H1 (cell line): ENCODE measurements around the gene MMP11. TPM values are rescaled to one million over a fixed set of nuclear protein-coding genes. Genes with fewer than 3 reads are reported as not detected.

Source experiments
- CTCF ChIA-PET: fragments of 300-600 bp; sonication (Branson Sonifier 250); formaldehyde crosslinking; loops from one replicate; lab custom pipeline; 2021; ENCODE audit not compliant: partially characterized antibody; lab: Charles Lee
- POLR2A ChIA-PET: fragments of 300-600 bp; sonication (Branson Sonifier 250); formaldehyde crosslinking; loops from one replicate; lab custom pipeline; 2021; ENCODE audit warnings: inconsistent platforms; ENCODE audit not compliant: partially characterized antibody; lab: Charles Lee
- DNase-seq, 2 experiments: peaks; one replicate each; pipeline versions ENCODE4 v3.0.0 to v3.0.0-alpha.2; 2010 to 2022; ENCODE audit warnings: low spot score in 2 of 2, low read depth in 1 of 2, mixed read lengths in 1 of 2
- FAIRE-seq: peaks from 2 replicates; lab custom pipeline; 2011; peaks lifted over from hg19 to GRCh38; lab: Jason Lieb, UNC
- H2AFZ ChIP-seq: 2 replicates; pipeline ENCODE4 v1.8.1; 2012; ENCODE audit warnings: low read length, inconsistent platforms
- H2AK5ac ChIP-seq: 2 replicates; pipeline ENCODE4 v1.6.1; 2013; ENCODE audit warnings: low read depth, low read length
- H2BK120ac ChIP-seq: replicated peaks from 2 replicates; pipeline ENCODE3; 2013; ENCODE audit warnings: low read depth, low read length, inconsistent platforms
- H2BK12ac ChIP-seq: 2 replicates; pipeline ENCODE4 v1.6.1; 2013; ENCODE audit warnings: low read depth, low read length
- H2BK15ac ChIP-seq: 2 replicates; pipeline ENCODE4 v1.6.1; 2013; ENCODE audit warnings: low read length
- H2BK20ac ChIP-seq: 2 replicates; pipeline ENCODE4 v1.6.1; 2013; ENCODE audit warnings: low read length
- H2BK5ac ChIP-seq: 2 replicates; pipeline ENCODE4 v1.6.1; 2013; ENCODE audit warnings: low read depth, low read length
- H3K14ac ChIP-seq: 2 replicates; pipeline ENCODE4 v1.6.1; 2013; ENCODE audit warnings: inconsistent platforms; ENCODE audit not compliant: insufficient read length
- H3K18ac ChIP-seq: 2 replicates; pipeline ENCODE4 v1.6.1; 2013; ENCODE audit warnings: low read length; ENCODE audit errors: extremely low read depth
- H3K23ac ChIP-seq: 2 replicates; pipeline ENCODE4 v1.6.1; 2013; ENCODE audit warnings: inconsistent platforms; ENCODE audit not compliant: insufficient read length
- H3K23me2 ChIP-seq: 2 replicates; pipeline ENCODE4 v1.6.1; 2013; ENCODE audit warnings: low read depth, low read length
- H3K27ac ChIP-seq: 2 replicates; pipeline ENCODE4 v1.6.1; 2011; ENCODE audit warnings: low read depth, low read length, inconsistent platforms
- H3K27me3 ChIP-seq, 4 experiments: replicated peaks in 1 of 4; 1 replicate in 1 of 4; 2 replicates in 3 of 4; pipeline versions ENCODE4 v1.6.1 to v1.8.1; 2011 to 2013; ENCODE audit warnings: low read length in 3 of 4, mild to moderate bottlenecking in 3 of 4, inconsistent platforms in 2 of 4, mixed read lengths in 2 of 4, moderate library complexity in 1 of 4; ENCODE audit not compliant: control insufficient read depth in 3 of 4, insufficient read depth in 3 of 4; ENCODE audit errors: extremely low read depth in 1 of 4
- H3K36me3 ChIP-seq, 4 experiments: 2 replicates each; pipeline versions ENCODE4 v1.6.1 to v1.8.1; 2011 to 2013; ENCODE audit warnings: mild to moderate bottlenecking in 4 of 4, low read length in 3 of 4, moderate library complexity in 2 of 4, control low read depth in 1 of 4, inconsistent platforms in 1 of 4; ENCODE audit not compliant: insufficient read depth in 4 of 4, control insufficient read depth in 2 of 4
- H3K4ac ChIP-seq: replicated peaks from 2 replicates; pipeline ENCODE3; 2013; ENCODE audit warnings: low read length, low read depth, mixed read lengths, inconsistent platforms; ENCODE audit not compliant: insufficient read length
- H3K4me1 ChIP-seq, 4 experiments: replicated peaks in 1 of 4; 1 replicate in 1 of 4; 2 replicates in 3 of 4; pipeline versions ENCODE4 v1.6.1 to v1.8.1; 2011 to 2013; ENCODE audit warnings: low read length in 3 of 4, inconsistent platforms in 2 of 4, mixed read lengths in 1 of 4; ENCODE audit not compliant: insufficient read depth in 4 of 4, control insufficient read depth in 3 of 4
- H3K4me2 ChIP-seq, 2 experiments: 2 replicates each; pipeline versions ENCODE4 v1.6.1 to v1.8.1; 2011 to 2013; ENCODE audit warnings: low read depth in 2 of 2, low read length in 2 of 2, control low read depth in 1 of 2, inconsistent platforms in 1 of 2, mild to moderate bottlenecking in 1 of 2; ENCODE audit not compliant: insufficient read depth in 1 of 2
- H3K4me3 ChIP-seq, 4 experiments: fragments of 200-600, 300-600 bp in 1 of 4; sonication (generic), shearing (Covaris generic), sonication (Bioruptor Twin) in 1 of 4; 2 replicates each; pipeline versions ENCODE4 v1.5.1 to v1.8.1; 2011 to 2016; ENCODE audit warnings: low read length in 4 of 4, low read depth in 3 of 4, control low read depth in 2 of 4, inconsistent platforms in 2 of 4, mild to moderate bottlenecking in 2 of 4, mixed read lengths in 1 of 4, moderate library complexity in 1 of 4; ENCODE audit not compliant: insufficient read depth in 2 of 4; ENCODE audit errors: extremely low read depth in 1 of 4
- H3K56ac ChIP-seq: replicated peaks from 2 replicates; pipeline ENCODE3; 2013; ENCODE audit warnings: low read depth, mild to moderate bottlenecking, mixed read lengths, low read length, inconsistent platforms; ENCODE audit not compliant: insufficient read length
- H3K79me1 ChIP-seq: 2 replicates; pipeline ENCODE4 v1.6.1; 2013; ENCODE audit warnings: low read depth, low read length, control low read depth
- H3K79me2 ChIP-seq, 2 experiments: 2 replicates each; pipeline versions ENCODE4 v1.6.1 to v1.8.1; 2012 to 2013; ENCODE audit warnings: low read length in 2 of 2, mild to moderate bottlenecking in 2 of 2, inconsistent platforms in 1 of 2; ENCODE audit not compliant: insufficient read depth in 2 of 2, control insufficient read depth in 1 of 2
- H3K9ac ChIP-seq, 4 experiments: replicated peaks in 1 of 4; 1 replicate in 1 of 4; 2 replicates in 3 of 4; pipeline versions ENCODE4 v1.6.1 to v1.8.1; 2011 to 2013; ENCODE audit warnings: low read depth in 3 of 4, low read length in 3 of 4, control low read depth in 2 of 4, mild to moderate bottlenecking in 2 of 4, moderate library complexity in 2 of 4, inconsistent platforms in 1 of 4; ENCODE audit errors: extremely low read depth in 1 of 4
- H3K9me3 ChIP-seq, 2 experiments: 2 replicates each; pipeline versions ENCODE4 v1.6.1 to v1.8.1; 2012 to 2013; ENCODE audit warnings: mild to moderate bottlenecking in 2 of 2, moderate library complexity in 2 of 2, control low read depth in 1 of 2, inconsistent platforms in 1 of 2, low read depth in 1 of 2, low read length in 1 of 2, mixed read lengths in 1 of 2; ENCODE audit not compliant: insufficient read depth in 2 of 2
- H4K20me1 ChIP-seq, 2 experiments: replicated peaks in 1 of 2; 2 replicates each; pipeline versions ENCODE3 to v1.8.1; 2011 to 2013; ENCODE audit warnings: inconsistent platforms in 2 of 2, low read length in 2 of 2, mild to moderate bottlenecking in 1 of 2; ENCODE audit not compliant: insufficient read depth in 2 of 2, control insufficient read depth in 1 of 2
- H4K5ac ChIP-seq: 2 replicates; pipeline ENCODE4 v1.6.1; 2013; ENCODE audit warnings: low read length, low read depth, mixed read lengths, inconsistent platforms; ENCODE audit not compliant: insufficient read length
- H4K8ac ChIP-seq: 2 replicates; pipeline ENCODE4 v1.8.0; 2013; ENCODE audit warnings: mild to moderate bottlenecking, moderate library complexity, low read length, inconsistent platforms; ENCODE audit not compliant: insufficient read depth; ENCODE audit errors: extremely low read depth
- H4K91ac ChIP-seq: replicated peaks from 2 replicates; pipeline ENCODE3; 2013; ENCODE audit warnings: low read length, mixed read lengths, inconsistent platforms; ENCODE audit not compliant: insufficient read length
- BACH1 ChIP-seq: IDR thresholded peaks from 2 replicates; pipeline ENCODE4 v1.6.1; 2012; ENCODE audit warnings: low read length, improper control_type of control experiment
- EGR1 ChIP-seq: IDR thresholded peaks from 2 replicates; pipeline ENCODE4 v1.6.1; 2011; ENCODE audit warnings: low read depth, low read length, borderline replicate concordance
- FOSL1 ChIP-seq: IDR thresholded peaks from 2 replicates; pipeline ENCODE4 v1.6.1; 2011; ENCODE audit warnings: mild to moderate bottlenecking, low read depth, low read length, moderate library complexity; ENCODE audit not compliant: insufficient read depth
- GABPA ChIP-seq: IDR thresholded peaks from 2 replicates; pipeline ENCODE4 v1.6.1; 2011; ENCODE audit warnings: mild to moderate bottlenecking, low read length, moderate library complexity, borderline replicate concordance; ENCODE audit not compliant: insufficient read depth
- NRF1 ChIP-seq: IDR thresholded peaks from 2 replicates; pipeline ENCODE4 v1.6.1; 2011; ENCODE audit warnings: mild to moderate bottlenecking, low read depth, low read length, improper control_type of control experiment
- POLR2A ChIP-seq, 2 experiments: IDR thresholded peaks; 1 replicate in 1 of 2; 2 replicates in 1 of 2; pipeline ENCODE4 v1.6.1; 2011; ENCODE audit warnings: low read depth in 2 of 2, low read length in 2 of 2, mild to moderate bottlenecking in 2 of 2; ENCODE audit errors: control extremely low read depth in 1 of 2
- SIX5 ChIP-seq: IDR thresholded peaks from 2 replicates; pipeline ENCODE4 v1.6.1; 2011; ENCODE audit warnings: mild to moderate bottlenecking, low read depth, low read length
- TBP ChIP-seq: IDR thresholded peaks from 2 replicates; pipeline ENCODE4 v1.6.1; 2011; ENCODE audit warnings: low read depth, low read length, improper control_type of control experiment
- YY1 ChIP-seq: IDR thresholded peaks from 2 replicates; pipeline ENCODE4 v1.6.1; 2011; ENCODE audit warnings: low read depth, mild to moderate bottlenecking, low read length
- WGBS, 2 experiments: shearing (Covaris generic) in 1 of 2; methylation state at CpG; one replicate each; pipeline versions ENCODE4 v1.1.6 to v1.1.7; 2013 to 2015; ENCODE audit warnings: low lambda C conversion rate in 2 of 2, mixed read lengths in 2 of 2, inconsistent platforms in 1 of 2, low coverage in 1 of 2, missing lambda C conversion rate in 1 of 2; ENCODE audit not compliant: insufficient replicate concordance in 2 of 2, insufficient coverage in 1 of 2, insufficient read length in 1 of 2; ENCODE audit errors: extremely low coverage in 1 of 2, missing lambda C conversion rate in 1 of 2; 5-methylcytosine and 5-hydroxymethylcytosine counted together
- polyA plus RNA-seq, 7 experiments: library from polyadenylated mRNA; depleted of rRNA in 3 of 7; stranded (reverse) in 5 of 7; unstranded in 2 of 7; fragments of >200 nt in 5 of 7; fragments of 200-250 nt in 2 of 7; gene quantifications; 1 replicate in 5 of 7; 2 replicates in 1 of 7; 4 replicates in 1 of 7; pipeline versions ENCODE4 v1.2.1 to v1.2.3, GENCODE V29; 2011 to 2013; ENCODE audit warnings: missing spikeins in 2 of 7, mixed read lengths in 2 of 7
- total RNA-seq: library from RNA; stranded (reverse); fragmentation: NEBNext Ultra II Directional; extraction: Animal tissue kit (Norgen Biotek cat#: 25700); gene quantifications from 2 replicates; pipeline ENCODE4 v1.2.1, GENCODE V29; 2021
- TF ChIP-seq, protein P1 (sequence below): IDR thresholded peaks from 2 replicates; pipeline ENCODE4 v1.6.1; 2012; ENCODE audit warnings: inconsistent platforms
- TF ChIP-seq, protein P2 (sequence below): IDR thresholded peaks from 2 replicates; pipeline ENCODE4 v1.6.1; 2011; ENCODE audit warnings: low read length, improper control_type of control experiment

MMP11 gene
- total and polyA plus RNA-seq, 2 of the 8 experiments (the other 6 are each of a cell fraction or from before 2014, with no cell fraction given), result 10.2 to 18.3 TPM

DNA sequence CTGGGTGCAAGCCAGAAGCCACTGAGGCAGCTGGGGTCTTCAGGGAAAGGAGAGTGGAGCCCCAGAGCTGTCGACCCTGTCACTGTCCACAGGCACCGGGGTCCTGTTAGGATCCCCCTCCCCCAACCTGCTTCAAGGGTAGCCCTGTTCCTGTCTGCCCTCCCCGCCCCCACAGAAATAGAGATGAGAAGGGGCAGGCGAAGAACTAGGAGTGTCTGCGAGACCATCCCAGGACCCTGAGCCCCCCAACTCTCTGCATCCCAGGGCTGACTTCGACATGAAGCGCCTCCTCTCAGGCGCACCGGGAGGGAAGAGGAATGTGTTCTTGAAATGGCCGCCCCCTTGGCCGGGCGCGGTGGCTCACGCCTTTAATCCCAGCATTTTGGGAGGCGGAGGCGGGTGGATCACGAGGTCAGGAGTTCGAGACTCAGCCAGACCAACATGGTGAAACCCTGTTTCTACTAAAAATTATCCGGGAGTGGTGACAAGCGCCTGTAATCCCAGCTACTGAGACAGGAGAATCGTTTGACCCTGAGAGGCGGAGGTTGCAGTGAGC is 21.1 kb upstream of the MMP11 start:
- Histone ChIP-seq H3K4ac (no peak overlapping the region), H3K27me3 (no peaks in the 10 kb centered on the region), H3K56ac (peak overlapping the region; percentile 86), H3K9me3 (no peaks in the 10 kb centered on the region), H2BK5ac (peak overlapping the region; percentile 87), H3K14ac (no peak overlapping the region), H3K4me1 (peaks cover 0 to 6% (median 2%) of the 10 kb centered on the region in 4 experiments; a peak in 3 of 7 replicates), H3K9ac (peak overlapping the region; percentile 71 to 78 (median 73)), H3K4me3 (peak overlapping the region; percentile 56 to 78 (median 74)), H4K5ac (peak overlapping the region; percentile 98), H3K36me3 (no peaks in the 10 kb centered on the region), H2BK15ac (peak overlapping the region; percentile 97; the same call in 1 of the 2 replicates), H3K27ac (peak overlapping the region; percentile 78), H2BK120ac (no peak overlapping the region), H2AK5ac (no peak overlapping the region), H2BK12ac (0 out of 2 replicates have a peak overlapping the region, but pooled peaks have one; percentile 60), H2AFZ (no peak overlapping the region; the same call in 1 of the 2 replicates), H3K23ac (no peak overlapping the region), H4K8ac (peak overlapping the region; percentile 99), H3K79me2 (no peaks in the 10 kb centered on the region), H2BK20ac (no peak overlapping the region), H4K20me1 (no peaks in the 10 kb centered on the region), H3K79me1 (no peaks in the 10 kb centered on the region), H4K91ac (peak overlapping the region; percentile 98), H3K18ac (peak overlapping the region; percentile 87), H3K23me2 (peaks cover 11% of the 10 kb centered on the region; the same call in 1 of the 2 replicates), H3K4me2 (peak overlapping the region; percentile 74)
- no peak for FAIRE-seq
- ChIA-PET CTCF (interaction anchor here (2.2 kb wide), 1 partner anchor 17 kb away, joined by 6 read pairs; no protein-coding TSS in a partner anchor), POLR2A (interaction anchor here (0.9 to 2.3 kb wide), 5 partner anchors 12 to 106 kb away, joined by 3 to 8 read pairs (median 3); partner anchors contain the start of genes CHCHD10 and SLC2A11)
- DNase-seq, result no peak
- 31% methylated on average over 21 of the region's 22 CpGs; no CpG with 5 or more reads in 1 of the 2 experiments for WGBS, 2 experiments
- no peak for TF ChIP-seq FOSL1
- 0 out of 3 replicates have a peak, but pooled peaks of 1 of the 2 experiments have one; percentile 33 for TF ChIP-seq POLR2A (IDR thresholded peaks at IDR 0.05; ENCODE audit: control extremely low read depth in 1 of 2, low read depth in 2 of 2, low read length in 2 of 2)
- peak; percentile 45; the same call in 1 of the 2 replicates for TF ChIP-seq EGR1
- TF ChIP-seq TBP, result peak; percentile 93
- TF ChIP-seq GABPA, result no peak
- TF ChIP-seq NRF1, result no peak
- TF ChIP-seq, protein P1, sequence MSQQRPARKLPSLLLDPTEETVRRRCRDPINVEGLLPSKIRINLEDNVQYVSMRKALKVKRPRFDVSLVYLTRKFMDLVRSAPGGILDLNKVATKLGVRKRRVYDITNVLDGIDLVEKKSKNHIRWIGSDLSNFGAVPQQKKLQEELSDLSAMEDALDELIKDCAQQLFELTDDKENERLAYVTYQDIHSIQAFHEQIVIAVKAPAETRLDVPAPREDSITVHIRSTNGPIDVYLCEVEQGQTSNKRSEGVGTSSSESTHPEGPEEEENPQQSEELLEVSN, result peak; percentile 33; the same call in 1 of the 2 replicates
- peak; percentile 77 for TF ChIP-seq YY1
- TF ChIP-seq, protein P2, sequence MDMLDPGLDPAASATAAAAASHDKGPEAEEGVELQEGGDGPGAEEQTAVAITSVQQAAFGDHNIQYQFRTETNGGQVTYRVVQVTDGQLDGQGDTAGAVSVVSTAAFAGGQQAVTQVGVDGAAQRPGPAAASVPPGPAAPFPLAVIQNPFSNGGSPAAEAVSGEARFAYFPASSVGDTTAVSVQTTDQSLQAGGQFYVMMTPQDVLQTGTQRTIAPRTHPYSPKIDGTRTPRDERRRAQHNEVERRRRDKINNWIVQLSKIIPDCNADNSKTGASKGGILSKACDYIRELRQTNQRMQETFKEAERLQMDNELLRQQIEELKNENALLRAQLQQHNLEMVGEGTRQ, result no peak
- no peak for TF ChIP-seq BACH1
- no peak for TF ChIP-seq SIX5
